ENCODE data around the gene CHPF.

DNA sequence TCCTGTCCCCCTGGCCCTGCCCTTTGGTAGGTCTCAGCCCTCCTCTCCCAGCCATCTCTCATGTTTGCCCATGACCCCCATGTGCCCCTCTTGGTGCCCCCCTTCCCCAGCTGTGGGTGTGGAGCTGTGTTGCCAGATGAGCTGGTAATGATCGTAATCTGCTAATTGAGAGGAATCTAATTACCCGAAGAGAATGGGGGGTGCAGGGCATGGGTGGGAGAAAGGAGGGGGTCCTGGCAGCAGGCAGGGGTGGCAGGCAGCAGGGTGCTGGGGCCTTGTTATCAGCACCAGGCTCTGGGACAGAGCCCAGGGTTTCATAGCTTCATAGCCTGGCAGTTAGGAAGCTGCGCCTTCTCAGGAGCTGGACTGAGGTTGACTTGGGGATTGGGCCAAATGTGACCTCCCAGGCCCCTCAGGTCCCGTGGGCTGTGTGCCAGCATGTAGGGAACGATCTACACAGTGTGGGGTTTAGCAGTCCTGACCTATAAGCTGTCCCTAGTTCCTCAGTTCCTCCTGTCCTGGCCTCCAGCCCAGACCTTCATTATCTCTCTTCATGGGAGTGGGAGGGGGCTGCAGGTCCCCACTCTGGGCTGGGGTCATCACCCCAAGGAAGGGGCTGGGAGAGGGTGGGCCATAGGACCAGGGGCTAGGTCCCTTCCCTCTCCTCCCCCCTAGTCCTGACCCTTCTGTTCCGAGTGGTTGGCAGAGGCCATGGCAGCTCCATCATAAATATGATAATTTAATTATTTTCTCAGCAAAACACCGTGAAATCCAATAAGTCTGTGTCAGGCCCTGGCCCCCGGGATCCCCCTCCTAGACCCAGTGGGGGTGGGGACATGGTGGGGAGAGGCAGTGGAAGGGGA is 35.8 kb downstream of the CHPF start:
- TF ChIP-seq GATA2 (IDR thresholded peaks at IDR 0.05; ENCODE audit: low read depth, low read length) (peak; percentile 98), GATA3 (IDR thresholded peaks at IDR 0.05; ENCODE audit: low read depth, low read length) (no peak; the same call in 1 of the 2 replicates)

All from SH-SY5Y (cell line).